Measurements from ENCODE around the gene TMEM47.

DNA sequence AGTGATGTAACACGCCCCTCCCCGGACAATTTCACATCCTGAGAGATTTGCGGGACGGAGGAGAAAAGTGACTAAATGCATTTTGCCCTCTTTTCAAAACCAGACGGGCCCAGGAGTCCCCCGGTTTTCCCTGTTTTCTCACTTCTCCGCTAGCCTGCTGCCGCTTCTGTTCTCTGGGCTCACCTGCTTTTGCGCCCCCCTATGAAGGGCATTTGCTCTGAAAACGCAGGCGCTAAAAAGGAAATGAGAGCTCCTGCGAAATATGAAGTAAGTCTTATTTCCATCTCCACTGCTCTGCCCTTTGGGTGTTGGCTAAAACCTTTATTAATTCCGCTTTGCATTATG is 613 bp upstream of the TMEM47 start:
- TF ChIP-seq YY1 (IDR thresholded peaks at IDR 0.05; ENCODE audit: insufficient read depth, insufficient read length) (no peak), ZNF274 (IDR thresholded peaks at IDR 0.05; ENCODE audit: low read depth, low read length) (no peak)
